Measurements from ENCODE around the gene XPNPEP1. TPM values are rescaled to one million over a fixed set of nuclear protein-coding genes. Genes with fewer than 3 reads are reported as not detected.

The XPNPEP1 gene
- total RNA-seq, 1 donor from 2014 or later = 94.6 TPM

- no peak overlapping the region for H3K4me3 ChIP-seq (ENCODE audit: low read depth, low read length)
- no peak for DNase-seq (ENCODE audit: low read depth)
Measured at GRCh38 chr10:109945473-109946177, 22.3 kb upstream of the XPNPEP1 start.

GRCh38 chr10:109944613-109945012, 21.3 kb upstream of the XPNPEP1 start:
- Histone ChIP-seq H3K27me3 (ENCODE audit: control insufficient read depth, insufficient read depth, low read length) (no peaks in the 10 kb centered on the region), H3K4me3 (ENCODE audit: low read depth, low read length) (no peak overlapping the region), H3K36me3 (ENCODE audit: control insufficient read depth, insufficient read depth, low read length) (no peaks in the 10 kb centered on the region)
- TF ChIP-seq CTCF (IDR thresholded peaks at IDR 0.05; ENCODE audit: insufficient read depth, low read length, poor library complexity, severe bottlenecking) = no peak
- DNase-seq (ENCODE audit: low read depth) = no peak

More at GRCh38 chr10:109945473-109946177, 22.3 kb upstream of the XPNPEP1 start:
- Histone ChIP-seq H3K36me3 (ENCODE audit: control insufficient read depth, insufficient read depth, low read length) (no peaks in the 10 kb centered on the region), H3K27me3 (ENCODE audit: control insufficient read depth, insufficient read depth, low read length) (no peaks in the 10 kb centered on the region)
- no peak for TF ChIP-seq CTCF (IDR thresholded peaks at IDR 0.05; ENCODE audit: insufficient read depth, low read length, poor library complexity, severe bottlenecking)

GRCh38 chr10:109941236-109941862, 18.0 kb upstream of the XPNPEP1 start:
- TF ChIP-seq CTCF (IDR thresholded peaks at IDR 0.05; ENCODE audit: insufficient read depth, low read length, poor library complexity, severe bottlenecking) = no peak
- DNase-seq (ENCODE audit: low read depth) = no peak

GRCh38 chr10:109940553-109940952, 17.2 kb upstream of the XPNPEP1 start:
- Histone ChIP-seq H3K27me3 (ENCODE audit: control insufficient read depth, insufficient read depth, low read length) (no peaks in the 10 kb centered on the region), H3K4me3 (ENCODE audit: low read depth, low read length) (no peak overlapping the region), H3K36me3 (ENCODE audit: control insufficient read depth, insufficient read depth, low read length) (no peaks in the 10 kb centered on the region)
- TF ChIP-seq CTCF (IDR thresholded peaks at IDR 0.05; ENCODE audit: insufficient read depth, low read length, poor library complexity, severe bottlenecking) = no peak
- DNase-seq (ENCODE audit: low read depth) = no peak

More at GRCh38 chr10:109941236-109941862, 18.0 kb upstream of the XPNPEP1 start:
- no peak overlapping the region for H3K4me3 ChIP-seq (ENCODE audit: low read depth, low read length)
- H3K36me3 ChIP-seq (ENCODE audit: control insufficient read depth, insufficient read depth, low read length) = no peaks in the 10 kb centered on the region
- H3K27me3 ChIP-seq (ENCODE audit: control insufficient read depth, insufficient read depth, low read length) = no peaks in the 10 kb centered on the region

- Histone ChIP-seq H3K36me3 (ENCODE audit: control insufficient read depth, insufficient read depth, low read length) (no peaks in the 10 kb centered on the region), H3K27me3 (ENCODE audit: control insufficient read depth, insufficient read depth, low read length) (no peaks in the 10 kb centered on the region), H3K4me3 (ENCODE audit: low read depth, low read length) (no peak overlapping the region)
- DNase-seq (ENCODE audit: low read depth) = no peak
- no peak for TF ChIP-seq CTCF (IDR thresholded peaks at IDR 0.05; ENCODE audit: insufficient read depth, low read length, poor library complexity, severe bottlenecking)
Measured at GRCh38 chr10:109940117-109940516, 16.8 kb upstream of the XPNPEP1 start.

All from kidney epithelial cell (primary cell).